ENCODE data around the gene ABCA10. TPM values are rescaled to one million over a fixed set of nuclear protein-coding genes. Genes with fewer than 3 reads are reported as not detected.

ABCA10 gene
- total and polyA plus RNA-seq, 2 experiments from 2014 or later: not detected

DNA sequence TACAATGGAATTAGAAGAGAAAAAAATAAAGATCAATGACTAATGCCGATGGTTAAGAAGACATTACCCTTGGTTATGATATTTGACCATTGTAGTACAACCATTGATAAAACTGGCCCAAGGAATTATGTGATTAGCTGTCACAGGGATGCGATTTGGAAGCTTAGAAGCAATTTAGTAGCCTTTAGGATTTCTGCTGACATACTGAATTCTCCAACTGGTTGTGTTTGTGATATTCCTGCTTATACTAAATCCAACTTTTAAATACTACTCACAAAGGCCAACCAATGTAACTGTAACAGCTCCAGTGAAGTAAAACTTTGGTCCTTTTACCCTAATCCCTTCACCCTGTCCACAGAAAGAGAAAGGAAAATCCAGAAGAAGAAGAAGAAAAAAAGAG, 55.5 kb downstream of the ABCA10 start (continued):
- TF ChIP-seq, protein P1, sequence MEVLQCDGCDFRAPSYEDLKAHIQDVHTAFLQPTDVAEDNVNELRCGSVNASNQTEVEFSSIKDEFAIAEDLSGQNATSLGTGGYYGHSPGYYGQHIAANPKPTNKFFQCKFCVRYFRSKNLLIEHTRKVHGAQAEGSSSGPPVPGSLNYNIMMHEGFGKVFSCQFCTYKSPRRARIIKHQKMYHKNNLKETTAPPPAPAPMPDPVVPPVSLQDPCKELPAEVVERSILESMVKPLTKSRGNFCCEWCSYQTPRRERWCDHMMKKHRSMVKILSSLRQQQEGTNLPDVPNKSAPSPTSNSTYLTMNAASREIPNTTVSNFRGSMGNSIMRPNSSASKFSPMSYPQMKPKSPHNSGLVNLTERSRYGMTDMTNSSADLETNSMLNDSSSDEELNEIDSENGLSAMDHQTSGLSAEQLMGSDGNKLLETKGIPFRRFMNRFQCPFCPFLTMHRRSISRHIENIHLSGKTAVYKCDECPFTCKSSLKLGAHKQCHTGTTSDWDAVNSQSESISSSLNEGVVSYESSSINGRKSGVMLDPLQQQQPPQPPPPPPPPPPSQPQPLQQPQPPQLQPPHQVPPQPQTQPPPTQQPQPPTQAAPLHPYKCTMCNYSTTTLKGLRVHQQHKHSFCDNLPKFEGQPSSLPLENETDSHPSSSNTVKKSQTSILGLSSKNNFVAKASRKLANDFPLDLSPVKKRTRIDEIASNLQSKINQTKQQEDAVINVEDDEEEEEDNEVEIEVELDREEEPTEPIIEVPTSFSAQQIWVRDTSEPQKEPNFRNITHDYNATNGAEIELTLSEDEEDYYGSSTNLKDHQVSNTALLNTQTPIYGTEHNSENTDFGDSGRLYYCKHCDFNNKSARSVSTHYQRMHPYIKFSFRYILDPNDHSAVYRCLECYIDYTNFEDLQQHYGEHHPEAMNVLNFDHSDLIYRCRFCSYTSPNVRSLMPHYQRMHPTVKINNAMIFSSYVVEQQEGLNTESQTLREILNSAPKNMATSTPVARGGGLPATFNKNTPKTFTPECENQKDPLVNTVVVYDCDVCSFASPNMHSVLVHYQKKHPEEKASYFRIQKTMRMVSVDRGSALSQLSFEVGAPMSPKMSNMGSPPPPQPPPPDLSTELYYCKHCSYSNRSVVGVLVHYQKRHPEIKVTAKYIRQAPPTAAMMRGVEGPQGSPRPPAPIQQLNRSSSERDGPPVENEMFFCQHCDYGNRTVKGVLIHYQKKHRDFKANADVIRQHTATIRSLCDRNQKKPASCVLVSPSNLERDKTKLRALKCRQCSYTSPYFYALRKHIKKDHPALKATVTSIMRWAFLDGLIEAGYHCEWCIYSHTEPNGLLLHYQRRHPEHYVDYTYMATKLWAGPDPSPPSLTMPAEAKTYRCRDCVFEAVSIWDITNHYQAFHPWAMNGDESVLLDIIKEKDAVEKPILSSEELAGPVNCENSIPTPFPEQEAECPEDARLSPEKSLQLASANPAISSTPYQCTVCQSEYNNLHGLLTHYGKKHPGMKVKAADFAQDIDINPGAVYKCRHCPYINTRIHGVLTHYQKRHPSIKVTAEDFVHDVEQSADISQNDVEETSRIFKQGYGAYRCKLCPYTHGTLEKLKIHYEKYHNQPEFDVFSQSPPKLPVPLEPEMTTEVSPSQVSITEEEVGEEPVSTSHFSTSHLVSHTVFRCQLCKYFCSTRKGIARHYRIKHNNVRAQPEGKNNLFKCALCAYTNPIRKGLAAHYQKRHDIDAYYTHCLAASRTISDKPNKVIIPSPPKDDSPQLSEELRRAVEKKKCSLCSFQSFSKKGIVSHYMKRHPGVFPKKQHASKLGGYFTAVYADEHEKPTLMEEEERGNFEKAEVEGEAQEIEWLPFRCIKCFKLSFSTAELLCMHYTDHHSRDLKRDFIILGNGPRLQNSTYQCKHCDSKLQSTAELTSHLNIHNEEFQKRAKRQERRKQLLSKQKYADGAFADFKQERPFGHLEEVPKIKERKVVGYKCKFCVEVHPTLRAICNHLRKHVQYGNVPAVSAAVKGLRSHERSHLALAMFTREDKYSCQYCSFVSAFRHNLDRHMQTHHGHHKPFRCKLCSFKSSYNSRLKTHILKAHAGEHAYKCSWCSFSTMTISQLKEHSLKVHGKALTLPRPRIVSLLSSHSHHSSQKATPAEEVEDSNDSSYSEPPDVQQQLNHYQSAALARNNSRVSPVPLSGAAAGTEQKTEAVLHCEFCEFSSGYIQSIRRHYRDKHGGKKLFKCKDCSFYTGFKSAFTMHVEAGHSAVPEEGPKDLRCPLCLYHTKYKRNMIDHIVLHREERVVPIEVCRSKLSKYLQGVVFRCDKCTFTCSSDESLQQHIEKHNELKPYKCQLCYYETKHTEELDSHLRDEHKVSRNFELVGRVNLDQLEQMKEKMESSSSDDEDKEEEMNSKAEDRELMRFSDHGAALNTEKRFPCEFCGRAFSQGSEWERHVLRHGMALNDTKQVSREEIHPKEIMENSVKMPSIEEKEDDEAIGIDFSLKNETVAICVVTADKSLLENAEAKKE (CRISPR knock-in tag; IDR thresholded peaks at IDR 0.05): no peak
- TF ChIP-seq ZNF331 (CRISPR knock-in tag; IDR thresholded peaks at IDR 0.05; ENCODE audit: low read depth) (no peak), STAT1 (IDR thresholded peaks at IDR 0.05; ENCODE audit: unreplicated experiment) (no peak), CREB1 (CRISPR knock-in tag; IDR thresholded peaks at IDR 0.05; ENCODE audit: low read depth) (no peak), ETS1 (IDR thresholded peaks at IDR 0.05) (no peak), EZH2 (IDR thresholded peaks at IDR 0.05; ENCODE audit: low read depth, unreplicated experiment) (no peak)
- TF ChIP-seq, protein P2, sequence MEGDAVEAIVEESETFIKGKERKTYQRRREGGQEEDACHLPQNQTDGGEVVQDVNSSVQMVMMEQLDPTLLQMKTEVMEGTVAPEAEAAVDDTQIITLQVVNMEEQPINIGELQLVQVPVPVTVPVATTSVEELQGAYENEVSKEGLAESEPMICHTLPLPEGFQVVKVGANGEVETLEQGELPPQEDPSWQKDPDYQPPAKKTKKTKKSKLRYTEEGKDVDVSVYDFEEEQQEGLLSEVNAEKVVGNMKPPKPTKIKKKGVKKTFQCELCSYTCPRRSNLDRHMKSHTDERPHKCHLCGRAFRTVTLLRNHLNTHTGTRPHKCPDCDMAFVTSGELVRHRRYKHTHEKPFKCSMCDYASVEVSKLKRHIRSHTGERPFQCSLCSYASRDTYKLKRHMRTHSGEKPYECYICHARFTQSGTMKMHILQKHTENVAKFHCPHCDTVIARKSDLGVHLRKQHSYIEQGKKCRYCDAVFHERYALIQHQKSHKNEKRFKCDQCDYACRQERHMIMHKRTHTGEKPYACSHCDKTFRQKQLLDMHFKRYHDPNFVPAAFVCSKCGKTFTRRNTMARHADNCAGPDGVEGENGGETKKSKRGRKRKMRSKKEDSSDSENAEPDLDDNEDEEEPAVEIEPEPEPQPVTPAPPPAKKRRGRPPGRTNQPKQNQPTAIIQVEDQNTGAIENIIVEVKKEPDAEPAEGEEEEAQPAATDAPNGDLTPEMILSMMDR (conservative IDR thresholded peaks at IDR 0.05; ENCODE audit: low read depth in 2 of 2): no peak
